Stomach (tissue), 4 donors: ENCODE measurements around the gene PLXNB2.

Experiments used
- CTCF ChIP-seq, 7 experiments: fragments of 450-650 bp in 4 of 7; fragments of 200-600 bp in 3 of 7; sonication (generic) in 3 of 7; IDR thresholded peaks; one replicate each; pipeline ENCODE4 v1.5.1; 2016 to 2019; ENCODE audit warnings: antibody characterized with exemption in 7 of 7, control low read depth in 2 of 7, mild to moderate bottlenecking in 1 of 7
- POLR2AphosphoS5 ChIP-seq, 3 donors: sonication (generic); formaldehyde crosslinking; IDR thresholded peaks; one replicate each; pipeline ENCODE4 v1.6.1; 2016; ENCODE audit warnings: antibody characterized with exemption in 3 of 3

- no peak for TF ChIP-seq CTCF (IDR thresholded peaks at IDR 0.05)
- no peak for TF ChIP-seq POLR2AphosphoS5 (IDR thresholded peaks at IDR 0.05)
Observed at GRCh38 chr22:50253046-50253915, 54.2 kb downstream of the PLXNB2 start.
